ENCODE data around the gene CDH13. TPM values are rescaled to one million over a fixed set of nuclear protein-coding genes. Genes with fewer than 3 reads are reported as not detected.

CDH13 gene
- total and polyA plus RNA-seq, 8 donors = 0.12 to 21.4 (median 1.7) TPM; not detected in 1

GRCh38 chr16:82782715-82783251, 156.0 kb downstream of the CDH13 start:
- H3K36me3 ChIP-seq = no peaks in the 10 kb centered on the region
- WGBS, 5 donors = 24 to 39% (median 35%) methylated on average over 10 to 11 of the region's 11 CpGs
- intact Hi-C loops (cut with DNase I; ENCODE audit: low total_unique reads) = no loop called here

GRCh38 chr16:82783933-82784572, 157.3 kb downstream of the CDH13 start:
- 64 to 79% (median 68%) methylated on average over 8 of the region's 8 CpGs for WGBS, 5 donors

More at GRCh38 chr16:82782715-82783251, 156.0 kb downstream of the CDH13 start:
- H3K4me1 ChIP-seq = peaks cover 0 to 20% (median 3%) of the 10 kb centered on the region in 4 donors
- DNase-seq = peak in 1 of 2 donors; percentile 51
- H3K27ac ChIP-seq = no peak overlapping the region
- no peak overlapping the region for H3K4me3 ChIP-seq
- TF ChIP-seq POLR2AphosphoS5 (IDR thresholded peaks at IDR 0.05) = no peak
- TF ChIP-seq EP300 (IDR thresholded peaks at IDR 0.05) = no peak
- no peak for TF ChIP-seq POLR2A (IDR thresholded peaks at IDR 0.05)
- TF ChIP-seq CTCF (IDR thresholded peaks at IDR 0.05) = no peak
- no peaks in the 10 kb centered on the region for H3K9me3 ChIP-seq
- no peaks in the 10 kb centered on the region for H3K27me3 ChIP-seq

GRCh38 chr16:82784573-82784968, 157.8 kb downstream of the CDH13 start:
- Histone ChIP-seq H3K4me3 (no peak overlapping the region), H3K27ac (peak overlapping the region in 1 of 5 donors; percentile 44), H3K4me1 (peaks cover 0 to 20% (median 3%) of the 10 kb centered on the region in 4 donors), H3K9me3 (no peaks in the 10 kb centered on the region), H3K36me3 (no peaks in the 10 kb centered on the region), H3K27me3 (no peaks in the 10 kb centered on the region)
- TF ChIP-seq POLR2A (IDR thresholded peaks at IDR 0.05) (no peak), CTCF (IDR thresholded peaks at IDR 0.05) (no peak), POLR2AphosphoS5 (IDR thresholded peaks at IDR 0.05) (no peak), EP300 (IDR thresholded peaks at IDR 0.05) (no peak)
- no peak for DNase-seq
- intact Hi-C loops (cut with DNase I; ENCODE audit: low total_unique reads) = no loop called here
- WGBS, 5 donors = 77 to 94% (median 93%) methylated on average over 3 of the region's 3 CpGs

More at GRCh38 chr16:82783933-82784572, 157.3 kb downstream of the CDH13 start:
- H3K4me3 ChIP-seq = no peak overlapping the region
- DNase-seq = no peak
- H3K9me3 ChIP-seq = no peaks in the 10 kb centered on the region
- H3K27ac ChIP-seq = peak overlapping the region in 1 of 5 donors; percentile 44
- H3K4me1 ChIP-seq = peaks cover 0 to 20% (median 3%) of the 10 kb centered on the region in 4 donors
- intact Hi-C loops (cut with DNase I; ENCODE audit: low total_unique reads) = no loop called here
- H3K27me3 ChIP-seq = no peaks in the 10 kb centered on the region
- H3K36me3 ChIP-seq = no peaks in the 10 kb centered on the region
- TF ChIP-seq POLR2AphosphoS5 (IDR thresholded peaks at IDR 0.05) (no peak), EP300 (IDR thresholded peaks at IDR 0.05) (no peak)

- intact Hi-C loops (cut with DNase I; ENCODE audit: low total_unique reads) = no loop called here
- Histone ChIP-seq H3K27ac (no peak overlapping the region), H3K4me3 (no peak overlapping the region), H3K36me3 (no peaks in the 10 kb centered on the region), H3K27me3 (no peaks in the 10 kb centered on the region), H3K4me1 (peaks cover 0 to 4% (median 0%) of the 10 kb centered on the region in 4 donors), H3K9me3 (no peaks in the 10 kb centered on the region)
- no peak for DNase-seq
- TF ChIP-seq CTCF (IDR thresholded peaks at IDR 0.05) (no peak), EP300 (IDR thresholded peaks at IDR 0.05) (no peak), POLR2AphosphoS5 (IDR thresholded peaks at IDR 0.05) (no peak), POLR2A (IDR thresholded peaks at IDR 0.05) (no peak)
- 58 to 72% (median 64%) methylated on average over 7 of the region's 7 CpGs for WGBS, 5 donors
Measured at GRCh38 chr16:82788225-82788624, 161.5 kb downstream of the CDH13 start.

- DNase-seq = no peak
- H3K9me3 ChIP-seq = no peaks in the 10 kb centered on the region
- H3K27me3 ChIP-seq = no peaks in the 10 kb centered on the region
- H3K4me1 ChIP-seq = no peaks in the 10 kb centered on the region
- 53 to 67% (median 59%) methylated on average over 4 of the region's 4 CpGs for WGBS, 5 donors
- no peaks in the 10 kb centered on the region for H3K36me3 ChIP-seq
- no peak overlapping the region for H3K4me3 ChIP-seq
- no peak overlapping the region for H3K27ac ChIP-seq
- intact Hi-C loops (cut with DNase I; ENCODE audit: low total_unique reads) = no loop called here
- TF ChIP-seq POLR2AphosphoS5 (IDR thresholded peaks at IDR 0.05) (no peak), CTCF (IDR thresholded peaks at IDR 0.05) (no peak), EP300 (IDR thresholded peaks at IDR 0.05) (no peak), POLR2A (IDR thresholded peaks at IDR 0.05) (no peak)
Measured at GRCh38 chr16:82788919-82789318, 162.2 kb downstream of the CDH13 start.
